A549 (cell line): ENCODE measurements around the gene TRPM5.

ENCODE experiments used
- CTCF ChIP-seq: fragments of >200 bp; sonication (Bioruptor Twin); formaldehyde crosslinking; IDR thresholded peaks from 3 replicates; pipeline ENCODE4 v1.5.1; 2016
- HOXB13 ChIP-seq: fragments of 250-450 bp; sonication (Bioruptor Pico); IDR thresholded peaks from 2 replicates; pipeline ENCODE4 v1.5.0; 2020; ENCODE audit warnings: low read depth, mild to moderate bottlenecking, moderate library complexity
- NPAS2 ChIP-seq: fragments of 250-450 bp; sonication (Bioruptor Pico); IDR thresholded peaks from 2 replicates; pipeline ENCODE4 v1.8.0; 2022; ENCODE audit warnings: mild to moderate bottlenecking, moderate library complexity, borderline replicate concordance
- NR3C1 ChIP-seq: fragments of >200 bp; sonication (Bioruptor Twin); formaldehyde crosslinking; IDR thresholded peaks from 3 replicates; pipeline ENCODE4 v1.6.1; 2017
- USF2 ChIP-seq: fragments of 450-650 bp; IDR thresholded peaks from 2 replicates; pipeline ENCODE4 v1.6.1; 2014; ENCODE audit warnings: antibody characterized with exemption
- TF ChIP-seq, protein P1 (sequence below): IDR thresholded peaks from 2 replicates; pipeline ENCODE4 v1.6.1; 2012

GRCh38 chr11:2404735-2405196, 39.5 kb downstream of the TRPM5 start:
- TF ChIP-seq, protein P1, sequence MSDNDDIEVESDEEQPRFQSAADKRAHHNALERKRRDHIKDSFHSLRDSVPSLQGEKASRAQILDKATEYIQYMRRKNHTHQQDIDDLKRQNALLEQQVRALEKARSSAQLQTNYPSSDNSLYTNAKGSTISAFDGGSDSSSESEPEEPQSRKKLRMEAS = no peak
- TF ChIP-seq HOXB13 = no peak
- TF ChIP-seq CTCF = no peak
- TF ChIP-seq NPAS2 (CRISPR knock-in tag) = no peak
- no peak for TF ChIP-seq USF2
- TF ChIP-seq NR3C1 = no peak
